ENCODE data around the gene PTPN11. TPM values are rescaled to one million over a fixed set of nuclear protein-coding genes. Genes with fewer than 3 reads are reported as not detected.
"Not testable (repeated sequence)": the region's sequence is repeated elsewhere in the genome, so short reads cannot be mapped to it uniquely, and the experiment has no call there.

The PTPN11 gene
- total RNA-seq, 2 experiments from 2014 or later = 129 to 134 TPM

DNA sequence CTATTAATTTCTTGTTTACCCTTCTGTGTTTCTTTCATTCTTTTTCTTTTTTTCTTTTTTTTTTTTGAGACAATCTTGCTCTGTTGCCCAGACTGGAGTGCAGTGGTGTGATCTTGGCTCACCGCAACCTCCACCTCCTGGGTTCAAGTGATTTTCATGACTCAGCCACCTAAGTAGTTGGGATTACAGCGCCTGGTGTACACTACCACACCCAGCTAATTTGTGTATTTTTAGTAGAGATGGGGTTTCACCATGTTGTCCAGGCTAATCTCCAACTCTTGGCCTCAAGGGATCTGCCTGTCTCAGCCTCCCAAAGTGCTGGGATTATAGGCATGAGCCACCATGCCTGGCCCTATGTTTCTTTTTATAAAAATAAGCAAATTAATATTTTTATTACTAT lies 29.4 kb downstream of the PTPN11 start:
- H3K27ac Mint-ChIP-seq; POLR2A ChIA-PET; H3K9me3 Mint-ChIP-seq (ENCODE audit: low read depth); CTCF ChIA-PET; H3K27me3 Mint-ChIP-seq; ATAC-seq; intact Hi-C loops (cut with DNase I, micrococcal nuclease); H3K4me3 Mint-ChIP-seq; DNase-seq: not testable (repeated sequence)
- H3K4me1 Mint-ChIP-seq = peaks cover 12% of the 10 kb centered on the region
- peaks cover 30% of the 10 kb centered on the region for H3K36me3 Mint-ChIP-seq (ENCODE audit: low read depth)

DNA sequence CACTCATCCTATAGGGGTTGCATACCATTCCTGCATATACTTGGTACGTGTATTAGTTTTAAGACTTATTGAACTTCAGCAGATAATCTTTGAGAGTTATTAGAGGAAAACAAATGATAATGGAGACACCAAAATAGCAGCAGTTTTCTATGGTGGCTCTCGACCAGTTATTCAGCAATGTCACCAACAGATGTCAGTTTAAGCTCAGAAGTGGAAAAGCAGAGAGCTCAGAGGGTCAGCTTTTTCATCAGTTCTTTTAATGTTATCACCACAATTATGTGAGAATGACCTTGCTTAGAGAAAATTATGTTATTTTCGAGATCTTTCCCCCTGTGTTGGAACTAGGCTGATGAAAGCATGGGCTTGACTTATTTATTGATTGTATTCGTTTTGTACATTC lies 32.0 kb downstream of the PTPN11 start:
- Mint-ChIP-seq H3K4me3 (no peak overlapping the region), H3K27ac (no peak overlapping the region), H3K9me3 (ENCODE audit: low read depth) (no peaks in the 10 kb centered on the region), H3K36me3 (ENCODE audit: low read depth) (peaks cover 40% of the 10 kb centered on the region), H3K4me1 (peaks cover 12% of the 10 kb centered on the region), H3K27me3 (no peaks in the 10 kb centered on the region)
- POLR2A ChIA-PET = interaction anchor here (0.6 kb wide), 1 partner anchor 536 kb away, joined by 3 read pairs; no protein-coding TSS in a partner anchor
- no peak for ATAC-seq
- CTCF ChIA-PET = interaction anchor here (0.8 kb wide), 1 partner anchor 25 kb away, joined by 4 read pairs; no protein-coding TSS in a partner anchor
- intact Hi-C loops (cut with DNase I, micrococcal nuclease) = no loop called here
- no peak for DNase-seq

DNA sequence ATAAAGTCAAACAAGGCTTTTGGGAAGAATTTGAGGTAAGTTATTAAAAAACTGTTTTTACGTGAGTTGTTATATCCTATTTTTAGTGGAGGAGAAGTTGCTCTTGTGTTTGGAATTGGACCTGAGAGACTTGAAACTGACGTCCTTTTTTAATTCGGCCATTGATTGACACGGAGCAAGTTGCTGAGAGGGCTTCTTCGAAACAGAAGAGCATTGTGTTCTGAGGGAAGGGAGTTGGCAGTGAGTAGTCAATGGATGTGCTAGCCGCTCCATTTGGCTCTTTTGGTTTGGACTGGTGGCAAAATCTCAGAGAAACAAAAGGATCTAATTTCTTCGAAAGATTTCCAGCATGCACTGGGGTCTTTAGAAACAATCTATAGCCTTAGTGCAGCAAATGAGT lies 37.3 kb downstream of the PTPN11 start:
- POLR2A ChIA-PET = no interaction called here
- Mint-ChIP-seq H3K27ac (no peak overlapping the region), H3K9me3 (ENCODE audit: low read depth) (no peaks in the 10 kb centered on the region), H3K4me1 (no peaks in the 10 kb centered on the region), H3K27me3 (no peaks in the 10 kb centered on the region), H3K4me3 (no peak overlapping the region), H3K36me3 (ENCODE audit: low read depth) (peaks cover 53% of the 10 kb centered on the region)
- DNase-seq (no peak), ATAC-seq (no peak)
- intact Hi-C loops (cut with DNase I, micrococcal nuclease) = no loop called here
- CTCF ChIA-PET = interaction anchor here (0.7 kb wide), 1 partner anchor 20 kb away, joined by 3 read pairs; no protein-coding TSS in a partner anchor

DNA sequence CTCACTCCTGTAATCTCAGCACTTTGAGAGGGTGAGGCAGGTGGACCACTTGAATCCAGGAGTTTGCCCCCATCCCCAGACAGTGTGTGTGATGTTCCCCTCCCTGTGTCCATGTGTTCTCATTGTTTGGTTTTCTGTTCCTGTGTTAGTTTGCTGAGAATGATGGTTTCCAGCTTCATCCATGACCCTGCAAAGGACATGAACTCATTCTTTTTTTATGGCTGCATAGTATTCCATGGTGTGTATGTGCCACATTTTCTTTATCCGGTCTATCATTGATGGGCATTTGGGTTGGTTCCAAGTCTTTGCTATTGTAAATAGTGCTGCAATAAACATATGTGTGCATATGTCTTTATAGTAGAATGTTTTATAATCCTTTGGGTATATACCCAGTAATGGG lies 38.4 kb downstream of the PTPN11 start:
- H3K27ac Mint-ChIP-seq; DNase-seq; H3K9me3 Mint-ChIP-seq (ENCODE audit: low read depth); POLR2A ChIA-PET; H3K4me1 Mint-ChIP-seq; intact Hi-C loops (cut with DNase I, micrococcal nuclease); ATAC-seq; H3K27me3 Mint-ChIP-seq; H3K4me3 Mint-ChIP-seq: not testable (repeated sequence)
- H3K36me3 Mint-ChIP-seq (ENCODE audit: low read depth) = peaks cover 54% of the 10 kb centered on the region
- CTCF ChIA-PET = interaction anchor here (0.7 kb wide), 1 partner anchor 926 kb away, joined by 4 read pairs; no protein-coding TSS in a partner anchor

DNA sequence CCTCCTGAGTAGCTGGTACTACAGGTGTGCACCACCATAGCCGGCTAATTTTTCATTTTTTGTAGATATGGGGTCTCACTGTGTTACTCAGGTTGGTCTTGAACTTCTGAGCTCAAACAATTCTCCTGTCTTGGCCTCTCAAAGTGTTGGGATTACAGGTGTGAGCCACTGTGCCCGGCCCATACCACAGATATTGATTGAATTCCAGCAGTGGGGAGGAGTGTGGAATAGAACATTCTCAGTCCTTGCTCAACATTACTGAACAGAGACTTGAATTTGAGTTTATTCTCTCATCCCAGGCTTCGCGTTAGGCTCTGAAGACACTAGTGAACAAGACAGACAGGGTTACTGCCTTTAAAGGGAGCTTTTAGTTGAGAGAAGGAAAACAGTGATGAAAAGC lies 39.6 kb downstream of the PTPN11 start:
- Mint-ChIP-seq H3K36me3 (ENCODE audit: low read depth) (peaks cover 56% of the 10 kb centered on the region), H3K9me3 (ENCODE audit: low read depth) (no peaks in the 10 kb centered on the region), H3K4me3 (no peak overlapping the region), H3K27ac (no peak overlapping the region), H3K27me3 (no peaks in the 10 kb centered on the region), H3K4me1 (no peaks in the 10 kb centered on the region)
- intact Hi-C loops (cut with DNase I, micrococcal nuclease) = no loop called here
- no peak for DNase-seq
- ChIA-PET POLR2A (no interaction called here), CTCF (interaction anchor here (0.7 kb wide), 1 partner anchor 19 kb away, joined by 3 read pairs; no protein-coding TSS in a partner anchor)
- no peak for ATAC-seq

DNA sequence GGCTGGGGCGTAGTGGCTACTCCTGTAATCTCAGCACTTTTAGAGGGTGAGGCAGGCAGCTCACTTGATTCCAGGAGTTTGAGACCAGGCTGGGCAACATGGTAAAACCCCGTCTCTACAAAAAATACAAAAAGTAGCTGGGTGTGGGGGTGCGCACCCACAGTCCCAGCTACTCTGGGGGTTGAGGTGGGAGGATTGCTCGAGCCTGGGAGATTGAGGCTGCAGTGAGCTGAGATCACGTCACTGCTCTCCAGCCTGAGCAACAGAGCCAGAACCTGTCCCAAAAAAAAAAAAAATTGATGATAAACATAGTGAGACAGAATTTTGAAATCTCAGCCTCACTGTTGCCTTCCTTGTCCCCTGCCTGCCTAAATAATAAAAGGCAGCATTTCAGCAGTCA lies 40.0 kb downstream of the PTPN11 start:
- Mint-ChIP-seq H3K27me3 (no peaks in the 10 kb centered on the region), H3K4me1 (no peaks in the 10 kb centered on the region), H3K9me3 (ENCODE audit: low read depth) (no peaks in the 10 kb centered on the region), H3K4me3 (no peak overlapping the region), H3K36me3 (ENCODE audit: low read depth) (peaks cover 56% of the 10 kb centered on the region), H3K27ac (no peak overlapping the region)
- DNase-seq = no peak
- intact Hi-C loops (cut with DNase I, micrococcal nuclease) = no loop called here
- ChIA-PET POLR2A (no interaction called here), CTCF (interaction anchor here (0.6 to 0.7 kb wide), 2 partner anchors 19 to 48 kb away, joined by 3 read pairs; no protein-coding TSS in a partner anchor)
- no peak for ATAC-seq

DNA sequence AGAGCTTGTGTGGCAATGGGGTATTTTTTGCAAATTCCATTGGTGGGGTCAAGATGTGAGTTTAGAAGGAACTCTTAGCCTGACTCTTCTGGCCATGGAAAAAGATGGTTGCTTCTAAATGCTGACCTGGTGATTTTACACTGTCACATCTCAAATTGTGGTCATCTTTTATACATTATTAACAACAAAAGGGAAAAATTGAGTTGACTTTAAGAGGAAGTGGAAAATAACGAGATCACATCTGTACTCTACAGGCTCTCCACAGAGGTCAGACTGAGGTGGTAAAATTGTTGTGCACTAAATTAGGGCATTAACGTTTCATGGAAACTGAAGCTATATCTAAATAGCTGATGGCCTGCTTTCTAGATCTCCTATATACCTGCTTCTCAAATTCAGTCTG lies 44.7 kb downstream of the PTPN11 start:
- ChIA-PET CTCF (interaction anchor here (0.6 to 1.0 kb wide), 3 partner anchors 7 to 21 kb away, joined by 3 to 4 read pairs (median 3); no protein-coding TSS in a partner anchor), POLR2A (no interaction called here)
- Mint-ChIP-seq H3K4me1 (no peaks in the 10 kb centered on the region), H3K4me3 (no peak overlapping the region), H3K36me3 (ENCODE audit: low read depth) (peaks cover 37% of the 10 kb centered on the region), H3K27ac (no peak overlapping the region), H3K27me3 (no peaks in the 10 kb centered on the region), H3K9me3 (ENCODE audit: low read depth) (no peaks in the 10 kb centered on the region)
- intact Hi-C loops (cut with DNase I, micrococcal nuclease) = no loop called here
- DNase-seq = no peak
- no peak for ATAC-seq

DNA sequence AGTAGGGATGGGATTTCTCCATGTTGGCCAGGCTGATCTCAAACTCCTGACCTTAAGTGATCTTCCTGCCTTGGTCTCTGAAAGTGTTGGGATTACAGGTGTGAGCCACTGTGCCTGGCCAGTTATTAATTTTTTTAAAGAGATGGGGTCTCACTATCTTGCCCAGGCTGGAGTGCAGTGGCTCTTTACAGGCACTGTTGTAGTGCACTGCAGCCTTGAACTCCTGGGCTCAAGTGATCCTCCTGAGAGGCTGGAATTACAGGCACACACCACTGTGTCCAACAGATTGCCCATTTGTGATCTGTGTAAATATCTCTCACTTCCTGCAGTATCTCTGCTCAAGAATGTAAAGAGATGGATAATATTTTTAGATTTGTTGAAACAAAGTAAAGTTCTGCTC lies 45.9 kb downstream of the PTPN11 start:
- DNase-seq (no peak), ATAC-seq (no peak)
- Mint-ChIP-seq H3K4me3 (no peak overlapping the region), H3K4me1 (no peaks in the 10 kb centered on the region), H3K9me3 (ENCODE audit: low read depth) (no peaks in the 10 kb centered on the region), H3K36me3 (ENCODE audit: low read depth) (peaks cover 29% of the 10 kb centered on the region), H3K27ac (no peak overlapping the region), H3K27me3 (no peaks in the 10 kb centered on the region)
- ChIA-PET CTCF (interaction anchor here (0.7 to 1.0 kb wide), 2 partner anchors 8 to 294 kb away, joined by 3 to 4 read pairs; no protein-coding TSS in a partner anchor), POLR2A (no interaction called here)
- intact Hi-C loops (cut with DNase I, micrococcal nuclease) = no loop called here

DNA sequence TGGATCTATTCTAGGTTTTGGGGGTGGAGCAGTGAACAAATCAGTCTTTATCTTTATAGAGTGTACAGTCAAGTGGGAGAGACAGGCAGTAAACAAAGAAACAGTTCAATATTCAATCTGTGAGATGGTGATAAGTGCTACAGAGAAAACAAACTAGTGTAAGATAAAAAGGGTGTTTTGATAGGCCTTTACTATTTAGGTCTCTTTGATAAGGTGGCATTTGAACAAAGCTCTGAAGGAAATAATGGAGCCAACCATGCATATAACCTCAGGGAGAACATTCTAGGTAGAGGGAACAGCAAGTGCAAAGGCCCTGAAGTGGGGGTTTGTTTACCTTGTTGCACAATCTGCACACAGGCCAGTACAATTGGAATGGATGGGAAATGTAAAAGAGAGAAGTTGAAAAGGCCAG lies 47.3 kb downstream of the PTPN11 start:
- DNase-seq = no peak
- Mint-ChIP-seq H3K27ac (no peak overlapping the region), H3K4me1 (no peaks in the 10 kb centered on the region), H3K27me3 (no peaks in the 10 kb centered on the region), H3K9me3 (ENCODE audit: low read depth) (no peaks in the 10 kb centered on the region), H3K4me3 (no peak overlapping the region), H3K36me3 (ENCODE audit: low read depth) (peaks cover 26% of the 10 kb centered on the region)
- ChIA-PET POLR2A (no interaction called here), CTCF (no interaction called here)
- ATAC-seq = no peak
- intact Hi-C loops (cut with DNase I, micrococcal nuclease) = no loop called here

DNA sequence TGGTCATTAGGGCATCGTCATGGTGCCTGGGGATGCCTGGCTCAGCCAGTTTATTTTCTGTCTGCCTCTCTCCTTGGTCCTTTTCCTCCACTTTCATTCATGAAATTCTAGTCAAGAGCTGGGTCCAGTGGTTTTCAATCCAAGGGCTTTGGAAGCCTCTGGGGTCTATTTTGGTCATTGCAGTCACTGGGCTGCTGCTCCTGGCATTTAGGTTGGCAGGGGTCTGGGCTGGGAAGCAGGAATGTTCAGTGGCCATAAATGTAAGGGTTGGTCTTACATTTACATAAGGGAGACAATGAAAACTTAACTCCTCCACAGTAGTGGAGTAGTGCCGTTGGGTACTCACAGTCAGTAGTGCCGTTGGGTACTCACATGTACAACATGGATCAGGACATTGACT lies 48.1 kb downstream of the PTPN11 start:
- Mint-ChIP-seq H3K27me3 (no peaks in the 10 kb centered on the region), H3K9me3 (ENCODE audit: low read depth) (no peaks in the 10 kb centered on the region), H3K4me3 (no peak overlapping the region), H3K4me1 (no peaks in the 10 kb centered on the region), H3K36me3 (ENCODE audit: low read depth) (peaks cover 27% of the 10 kb centered on the region), H3K27ac (no peak overlapping the region)
- intact Hi-C loops (cut with DNase I, micrococcal nuclease) = no loop called here
- ChIA-PET POLR2A (no interaction called here), CTCF (no interaction called here)
- ATAC-seq = no peak
- no peak for DNase-seq

DNA sequence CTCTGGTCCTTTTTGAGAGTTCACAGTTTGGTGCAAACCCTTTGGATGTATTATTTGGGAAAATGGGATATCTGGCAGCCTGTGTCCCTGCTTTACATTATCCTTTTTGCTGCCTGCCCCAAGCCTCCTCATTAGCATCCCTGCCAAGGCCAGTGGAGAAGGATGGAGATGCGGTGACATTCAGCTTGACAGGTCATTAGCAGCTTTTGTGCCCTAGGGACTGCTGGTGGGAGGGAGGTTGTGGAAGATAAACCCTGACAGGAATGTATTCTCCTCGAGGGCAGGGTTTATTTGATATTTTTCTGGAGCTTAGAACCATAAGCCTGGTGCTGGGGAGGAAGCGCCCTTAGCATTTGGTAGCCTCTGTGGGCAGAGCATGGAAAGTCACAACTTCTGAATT lies 49.3 kb downstream of the PTPN11 start:
- CTCF ChIA-PET = no interaction called here
- no peak overlapping the region for H3K27ac Mint-ChIP-seq
- POLR2A ChIA-PET = no interaction called here

DNA sequence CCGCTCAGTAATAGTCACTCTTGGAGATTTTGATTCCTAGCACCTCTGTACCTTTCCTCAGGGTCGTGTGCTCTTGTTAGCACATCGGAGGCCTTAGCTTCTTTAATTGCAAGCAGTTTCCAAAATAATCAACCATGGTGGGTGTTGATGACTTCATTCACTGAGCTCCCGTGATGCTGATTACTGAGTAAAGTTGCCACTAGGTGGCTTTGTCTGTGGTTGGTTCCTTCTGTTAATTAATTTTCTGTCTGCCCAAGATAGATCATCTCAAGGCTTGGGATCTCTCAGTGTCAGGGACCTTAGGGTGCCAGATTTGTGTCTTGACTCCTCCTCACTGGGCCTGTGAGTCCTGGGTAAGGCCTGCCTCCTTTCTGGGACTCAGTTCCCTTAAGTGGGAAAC lies 54.3 kb downstream of the PTPN11 start:
- peaks cover 45% of the 10 kb centered on the region for H3K36me3 Mint-ChIP-seq (ENCODE audit: low read depth)
- CTCF ChIA-PET = interaction anchor here (0.6 to 1.0 kb wide), 4 partner anchors 9 to 963 kb away, joined by 3 read pairs; no protein-coding TSS in a partner anchor

More for the DNA sequence above, 49.3 kb downstream of the PTPN11 start:
- Mint-ChIP-seq H3K4me1 (no peaks in the 10 kb centered on the region), H3K27me3 (no peaks in the 10 kb centered on the region), H3K36me3 (ENCODE audit: low read depth) (peaks cover 34% of the 10 kb centered on the region), H3K9me3 (ENCODE audit: low read depth) (no peaks in the 10 kb centered on the region), H3K4me3 (no peak overlapping the region)
- ATAC-seq (no peak), DNase-seq (no peak)
- intact Hi-C loops (cut with DNase I, micrococcal nuclease) = no loop called here

More for the DNA sequence above, 54.3 kb downstream of the PTPN11 start:
- Mint-ChIP-seq H3K4me1 (no peaks in the 10 kb centered on the region), H3K27me3 (no peaks in the 10 kb centered on the region), H3K4me3 (no peak overlapping the region), H3K9me3 (ENCODE audit: low read depth) (no peaks in the 10 kb centered on the region), H3K27ac (no peak overlapping the region)
- POLR2A ChIA-PET = no interaction called here
- intact Hi-C loops (cut with DNase I, micrococcal nuclease) = no loop called here
- DNase-seq (no peak), ATAC-seq (peak; percentile 36)
